HL-60 (cell line): ENCODE measurements around the gene CHCHD6.
"Not testable (repeated sequence)": the region's sequence is repeated elsewhere in the genome, so short reads cannot be mapped to it uniquely, and the experiment has no call there.

ENCODE experiments used
- DNase-seq, 2 experiments: peaks; one replicate each; pipeline ENCODE4 v3.0.0-alpha.2; 2010 to 2020; ENCODE audit warnings: low read depth in 1 of 2, low spot score in 1 of 2
- H3K27ac ChIP-seq: fragments of 250-450 bp; sonication (Bioruptor Pico); replicated peaks from 2 replicates; pipeline ENCODE4 v1.5.1; 2020; ENCODE audit warnings: mild to moderate bottlenecking, moderate library complexity
- H3K27me3 ChIP-seq: fragments of 250-450 bp; sonication (Bioruptor Pico); 2 replicates; pipeline ENCODE4 v1.5.1; 2021; ENCODE audit warnings: mild to moderate bottlenecking, moderate library complexity; ENCODE audit not compliant: insufficient read depth, poor library complexity, severe bottlenecking
- H3K4me3 ChIP-seq: replicated peaks from 2 replicates; pipeline ENCODE4 v1.5.1; 2011; ENCODE audit warnings: mild to moderate bottlenecking, control low read depth, low read length; ENCODE audit not compliant: insufficient read depth
- GABPA ChIP-seq: IDR thresholded peaks from 2 replicates; pipeline ENCODE4 v1.6.1; 2012; ENCODE audit warnings: low read depth
- POLR2AphosphoS5 ChIP-seq: IDR thresholded peaks from 2 replicates; pipeline ENCODE4 v1.6.1; 2012; ENCODE audit warnings: low read depth
- SPI1 ChIP-seq: IDR thresholded peaks from 2 replicates; pipeline ENCODE4 v1.6.1; 2012; ENCODE audit warnings: low read depth, mild to moderate bottlenecking, borderline replicate concordance
- TF ChIP-seq, protein P1 (sequence below): IDR thresholded peaks from 2 replicates; pipeline ENCODE4 v1.6.1; 2012; ENCODE audit warnings: low read depth; ENCODE audit not compliant: insufficient replicate concordance
- TF ChIP-seq, protein P2 (sequence below): IDR thresholded peaks from one replicate; pipeline ENCODE4 v1.5.1; 2011; ENCODE audit warnings: low read length, control low read depth, inconsistent platforms; ENCODE audit not compliant: insufficient read depth

Gene CHCHD6

DNA sequence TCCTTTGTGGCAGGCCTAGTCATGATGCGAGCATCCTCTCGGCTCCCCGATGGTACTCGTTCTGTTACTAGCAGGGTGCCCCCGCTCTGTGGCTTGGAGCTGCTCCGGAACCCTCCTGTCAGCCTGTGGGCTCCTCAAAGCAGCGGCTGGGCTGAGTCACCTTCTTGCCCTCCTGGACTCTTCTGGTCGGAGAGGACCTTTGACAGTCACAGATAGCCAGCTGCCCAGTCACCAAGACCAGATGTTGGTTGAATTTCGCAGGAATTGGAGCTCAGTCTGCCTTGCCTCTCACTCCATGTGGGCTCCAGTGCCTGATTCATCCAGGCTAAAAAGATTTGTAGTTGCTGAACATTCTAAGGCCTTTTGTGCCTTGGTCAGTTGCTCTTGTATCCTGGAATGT lies 94.5 kb downstream of the CHCHD6 start:
- no peak for DNase-seq
- no peaks in the 10 kb centered on the region for H3K27me3 ChIP-seq
- TF ChIP-seq, protein P1, sequence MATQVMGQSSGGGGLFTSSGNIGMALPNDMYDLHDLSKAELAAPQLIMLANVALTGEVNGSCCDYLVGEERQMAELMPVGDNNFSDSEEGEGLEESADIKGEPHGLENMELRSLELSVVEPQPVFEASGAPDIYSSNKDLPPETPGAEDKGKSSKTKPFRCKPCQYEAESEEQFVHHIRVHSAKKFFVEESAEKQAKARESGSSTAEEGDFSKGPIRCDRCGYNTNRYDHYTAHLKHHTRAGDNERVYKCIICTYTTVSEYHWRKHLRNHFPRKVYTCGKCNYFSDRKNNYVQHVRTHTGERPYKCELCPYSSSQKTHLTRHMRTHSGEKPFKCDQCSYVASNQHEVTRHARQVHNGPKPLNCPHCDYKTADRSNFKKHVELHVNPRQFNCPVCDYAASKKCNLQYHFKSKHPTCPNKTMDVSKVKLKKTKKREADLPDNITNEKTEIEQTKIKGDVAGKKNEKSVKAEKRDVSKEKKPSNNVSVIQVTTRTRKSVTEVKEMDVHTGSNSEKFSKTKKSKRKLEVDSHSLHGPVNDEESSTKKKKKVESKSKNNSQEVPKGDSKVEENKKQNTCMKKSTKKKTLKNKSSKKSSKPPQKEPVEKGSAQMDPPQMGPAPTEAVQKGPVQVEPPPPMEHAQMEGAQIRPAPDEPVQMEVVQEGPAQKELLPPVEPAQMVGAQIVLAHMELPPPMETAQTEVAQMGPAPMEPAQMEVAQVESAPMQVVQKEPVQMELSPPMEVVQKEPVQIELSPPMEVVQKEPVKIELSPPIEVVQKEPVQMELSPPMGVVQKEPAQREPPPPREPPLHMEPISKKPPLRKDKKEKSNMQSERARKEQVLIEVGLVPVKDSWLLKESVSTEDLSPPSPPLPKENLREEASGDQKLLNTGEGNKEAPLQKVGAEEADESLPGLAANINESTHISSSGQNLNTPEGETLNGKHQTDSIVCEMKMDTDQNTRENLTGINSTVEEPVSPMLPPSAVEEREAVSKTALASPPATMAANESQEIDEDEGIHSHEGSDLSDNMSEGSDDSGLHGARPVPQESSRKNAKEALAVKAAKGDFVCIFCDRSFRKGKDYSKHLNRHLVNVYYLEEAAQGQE: no peak
- no peak for TF ChIP-seq GABPA
- no peak for TF ChIP-seq POLR2AphosphoS5
- TF ChIP-seq, protein P2, sequence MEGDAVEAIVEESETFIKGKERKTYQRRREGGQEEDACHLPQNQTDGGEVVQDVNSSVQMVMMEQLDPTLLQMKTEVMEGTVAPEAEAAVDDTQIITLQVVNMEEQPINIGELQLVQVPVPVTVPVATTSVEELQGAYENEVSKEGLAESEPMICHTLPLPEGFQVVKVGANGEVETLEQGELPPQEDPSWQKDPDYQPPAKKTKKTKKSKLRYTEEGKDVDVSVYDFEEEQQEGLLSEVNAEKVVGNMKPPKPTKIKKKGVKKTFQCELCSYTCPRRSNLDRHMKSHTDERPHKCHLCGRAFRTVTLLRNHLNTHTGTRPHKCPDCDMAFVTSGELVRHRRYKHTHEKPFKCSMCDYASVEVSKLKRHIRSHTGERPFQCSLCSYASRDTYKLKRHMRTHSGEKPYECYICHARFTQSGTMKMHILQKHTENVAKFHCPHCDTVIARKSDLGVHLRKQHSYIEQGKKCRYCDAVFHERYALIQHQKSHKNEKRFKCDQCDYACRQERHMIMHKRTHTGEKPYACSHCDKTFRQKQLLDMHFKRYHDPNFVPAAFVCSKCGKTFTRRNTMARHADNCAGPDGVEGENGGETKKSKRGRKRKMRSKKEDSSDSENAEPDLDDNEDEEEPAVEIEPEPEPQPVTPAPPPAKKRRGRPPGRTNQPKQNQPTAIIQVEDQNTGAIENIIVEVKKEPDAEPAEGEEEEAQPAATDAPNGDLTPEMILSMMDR: no peak
- TF ChIP-seq SPI1: no peak
- no peak overlapping the region for H3K27ac ChIP-seq
- H3K4me3 ChIP-seq: no peak overlapping the region

DNA sequence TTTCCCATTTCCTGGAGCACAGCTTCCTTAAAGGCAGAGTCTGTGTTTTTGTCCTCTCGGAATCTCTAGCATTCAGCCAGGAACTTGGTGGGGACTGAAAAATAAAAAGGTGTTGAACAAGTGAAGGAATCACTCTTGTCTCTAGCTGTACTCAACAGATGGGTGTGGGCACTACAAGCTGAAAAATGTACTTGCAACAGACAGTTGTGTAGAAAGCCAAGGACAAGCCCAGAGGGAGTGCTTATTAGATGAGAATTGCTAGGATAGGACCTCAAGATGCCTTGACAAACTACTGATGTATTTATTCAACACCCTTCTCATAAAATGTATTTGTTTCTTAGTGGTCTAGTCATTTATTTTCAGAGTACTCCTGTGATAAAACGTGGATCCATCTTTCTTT lies 95.1 kb downstream of the CHCHD6 start:
- no peak overlapping the region for H3K27ac ChIP-seq
- TF ChIP-seq, protein P1: no peak
- TF ChIP-seq POLR2AphosphoS5 (no peak), GABPA (no peak), SPI1 (no peak)
- TF ChIP-seq, protein P2: no peak
- DNase-seq: no peak
- no peak overlapping the region for H3K4me3 ChIP-seq
- no peaks in the 10 kb centered on the region for H3K27me3 ChIP-seq

DNA sequence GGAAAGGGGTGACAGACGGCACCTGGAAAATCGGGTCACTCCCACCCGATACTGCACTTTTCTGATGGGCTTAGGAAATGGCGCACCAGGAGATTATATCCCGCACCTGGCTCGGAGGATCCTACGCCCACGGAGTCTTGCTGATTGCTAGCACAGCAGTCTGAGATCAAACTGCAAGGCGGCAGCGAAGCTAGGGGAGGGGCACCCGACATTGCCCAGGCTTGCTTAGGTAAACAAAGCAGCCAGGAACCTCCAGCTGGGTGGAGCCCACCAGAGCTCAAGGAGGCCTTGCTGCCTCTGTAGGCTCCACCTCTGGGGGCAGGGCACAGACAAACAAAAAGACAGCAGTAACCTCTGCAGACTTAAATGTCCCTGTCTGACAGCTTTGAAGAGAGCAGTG lies 97.3 kb downstream of the CHCHD6 start:
- not testable (repeated sequence) for H3K27me3 ChIP-seq, H3K4me3 ChIP-seq, DNase-seq, H3K27ac ChIP-seq

DNA sequence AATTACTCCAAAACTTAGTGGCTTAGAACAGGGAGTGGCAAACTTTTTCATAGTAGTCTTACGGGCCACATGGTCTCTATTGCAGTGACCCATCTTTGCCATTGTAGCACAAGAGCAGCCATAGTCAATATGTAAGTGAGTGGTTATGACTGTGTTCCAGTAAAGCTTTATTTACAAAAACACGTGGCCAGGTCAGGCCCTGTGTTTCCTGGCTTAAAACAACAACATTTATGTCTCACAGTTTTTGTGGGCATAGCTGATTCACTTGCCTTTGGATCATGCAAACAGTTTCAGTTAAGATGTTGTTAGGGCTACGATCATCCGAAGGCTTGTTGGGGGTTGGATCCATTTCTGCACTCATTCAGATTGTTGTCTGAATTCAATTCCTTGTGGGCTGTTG lies 103.8 kb downstream of the CHCHD6 start:
- H3K4me3 ChIP-seq: no peak overlapping the region
- DNase-seq: no peak

More for the DNA sequence above, 103.8 kb downstream of the CHCHD6 start:
- TF ChIP-seq, protein P1: no peak
- TF ChIP-seq GABPA (no peak), POLR2AphosphoS5 (no peak)
- TF ChIP-seq, protein P2: no peak
- Histone ChIP-seq H3K27ac (no peak overlapping the region), H3K27me3 (no peaks in the 10 kb centered on the region)
